GM12874 (cell line): ENCODE measurements around the gene OR4D10.

Experiments used
- TF ChIP-seq, protein P1 (sequence below): IDR thresholded peaks from 2 replicates; pipeline ENCODE4 v1.5.1; 2011; ENCODE audit warnings: low read depth, mild to moderate bottlenecking, control low read depth, low read length, moderate library complexity; ENCODE audit not compliant: insufficient read depth

Gene OR4D10

DNA sequence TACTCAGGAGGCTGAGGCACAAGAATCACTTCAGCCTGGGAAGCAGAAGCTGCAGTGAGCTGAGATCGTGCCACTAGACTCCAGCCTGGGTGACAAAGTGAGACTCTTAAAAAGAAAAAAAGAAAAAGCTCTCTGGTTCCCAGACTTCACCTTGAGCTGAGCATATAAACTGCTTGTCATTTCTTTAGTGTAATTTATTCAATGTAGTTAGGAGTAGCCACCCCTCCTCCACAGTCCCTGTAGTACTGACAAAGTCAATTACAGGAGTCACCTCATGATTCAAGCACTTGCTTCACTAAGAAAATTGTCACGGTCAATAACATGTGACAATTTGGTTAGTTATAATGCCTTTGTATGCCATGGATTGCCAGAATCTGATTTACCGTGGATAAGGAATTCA lies 7.2 kb downstream of the OR4D10 start:
- TF ChIP-seq, protein P1, sequence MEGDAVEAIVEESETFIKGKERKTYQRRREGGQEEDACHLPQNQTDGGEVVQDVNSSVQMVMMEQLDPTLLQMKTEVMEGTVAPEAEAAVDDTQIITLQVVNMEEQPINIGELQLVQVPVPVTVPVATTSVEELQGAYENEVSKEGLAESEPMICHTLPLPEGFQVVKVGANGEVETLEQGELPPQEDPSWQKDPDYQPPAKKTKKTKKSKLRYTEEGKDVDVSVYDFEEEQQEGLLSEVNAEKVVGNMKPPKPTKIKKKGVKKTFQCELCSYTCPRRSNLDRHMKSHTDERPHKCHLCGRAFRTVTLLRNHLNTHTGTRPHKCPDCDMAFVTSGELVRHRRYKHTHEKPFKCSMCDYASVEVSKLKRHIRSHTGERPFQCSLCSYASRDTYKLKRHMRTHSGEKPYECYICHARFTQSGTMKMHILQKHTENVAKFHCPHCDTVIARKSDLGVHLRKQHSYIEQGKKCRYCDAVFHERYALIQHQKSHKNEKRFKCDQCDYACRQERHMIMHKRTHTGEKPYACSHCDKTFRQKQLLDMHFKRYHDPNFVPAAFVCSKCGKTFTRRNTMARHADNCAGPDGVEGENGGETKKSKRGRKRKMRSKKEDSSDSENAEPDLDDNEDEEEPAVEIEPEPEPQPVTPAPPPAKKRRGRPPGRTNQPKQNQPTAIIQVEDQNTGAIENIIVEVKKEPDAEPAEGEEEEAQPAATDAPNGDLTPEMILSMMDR, result no peak

DNA sequence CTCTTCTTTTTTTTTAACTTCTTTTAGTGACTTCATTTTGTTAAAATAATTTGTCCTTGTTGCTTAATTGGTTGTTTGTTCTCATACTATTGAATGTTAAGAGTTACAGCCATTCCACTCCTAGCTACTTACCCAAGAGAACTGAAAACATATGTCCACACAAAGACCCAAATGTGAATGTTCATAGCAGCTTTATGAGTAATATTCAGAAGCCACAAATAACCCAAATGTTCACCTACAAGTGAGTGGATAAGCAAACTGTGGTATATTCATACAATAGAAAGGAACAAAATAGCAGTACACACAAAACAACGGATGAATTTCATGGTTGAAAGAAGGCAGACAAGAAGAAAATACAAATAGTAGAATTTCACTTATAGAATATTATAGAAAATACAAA lies 28.8 kb downstream of the OR4D10 start:
- TF ChIP-seq, protein P1, result no peak

DNA sequence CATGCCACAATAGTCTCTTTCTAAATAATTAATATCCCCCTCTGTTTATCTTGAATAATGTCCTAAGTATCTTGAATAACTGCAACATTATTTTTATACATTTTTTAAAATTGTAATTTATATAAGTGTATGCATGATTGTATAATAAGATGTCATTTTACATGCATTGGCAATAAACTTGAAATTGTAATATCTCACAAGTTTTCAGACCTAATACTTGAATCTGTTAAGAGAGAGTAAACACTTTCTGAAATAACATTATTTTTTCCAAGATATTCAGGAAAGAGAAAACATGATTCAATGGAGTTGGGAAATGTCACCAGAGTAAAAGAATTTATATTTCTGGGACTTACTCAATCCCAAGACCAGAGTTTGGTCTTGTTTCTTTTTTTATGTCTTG lies 30.2 kb downstream of the OR4D10 start, which contains the start of gene OR4D11:
Gene OR4D11 (plus strand): TSS at position 301 of the 400 bp plus-strand sequence. CDS start 0 bp downstream, at position 301.
- TF ChIP-seq, protein P1, result no peak

DNA sequence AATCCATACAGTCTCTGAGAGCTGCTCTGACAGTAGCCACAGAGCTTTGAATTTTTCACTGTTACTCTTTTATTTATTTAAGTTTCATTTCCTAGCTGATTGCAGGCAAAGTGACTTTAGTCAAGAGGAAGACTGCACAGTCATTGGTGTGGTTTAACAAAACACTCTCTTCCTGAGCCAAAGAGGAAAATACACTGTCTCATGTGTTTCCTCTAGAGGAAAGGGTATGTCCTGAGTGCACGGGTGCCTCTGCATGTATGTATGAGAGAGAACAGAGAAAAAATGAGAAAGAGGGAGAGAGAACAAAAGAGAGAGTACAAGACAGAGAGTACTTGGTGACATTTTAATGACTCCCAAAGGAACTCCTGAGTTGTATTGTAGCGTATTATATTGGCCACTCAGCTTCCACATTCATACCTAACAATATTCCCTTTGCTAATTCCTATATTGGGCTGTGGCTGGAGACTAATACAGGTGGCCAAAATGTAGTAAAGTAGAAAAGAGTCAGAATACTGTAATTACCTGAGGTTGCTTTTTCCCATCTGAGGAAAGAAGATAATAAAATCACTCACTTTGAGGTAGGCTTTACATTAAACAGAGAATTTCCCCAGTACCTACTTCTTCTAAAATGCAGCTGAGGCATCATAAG lies 38.0 kb downstream of the OR4D10 start, which contains the start of gene OR4D9:
Gene OR4D9 (plus strand): TSS at position 599 of the 649 bp plus-strand sequence. CDS start 3,374 bp downstream, outside the sequence.
- TF ChIP-seq, protein P1, result no peak

DNA sequence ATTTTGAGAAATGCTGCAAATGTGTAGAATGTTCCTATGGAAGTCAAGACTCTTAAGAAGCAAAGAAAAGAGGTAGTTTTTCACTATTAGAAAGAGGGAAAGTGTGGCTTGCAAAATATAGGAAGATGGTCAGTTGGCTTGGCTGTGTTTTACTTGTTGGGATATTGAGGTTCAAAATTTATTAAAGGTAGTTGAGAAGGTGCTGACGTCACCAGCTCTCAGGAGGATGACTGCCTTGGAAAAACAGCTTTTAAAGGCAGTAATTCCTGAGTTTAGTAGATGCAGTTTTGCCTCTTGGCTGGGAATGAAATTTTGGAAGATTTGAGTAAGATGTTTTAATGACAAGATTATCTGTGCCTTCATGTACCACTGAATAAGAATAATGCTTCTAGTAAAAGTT lies 38.6 kb downstream of the OR4D10 start:
- TF ChIP-seq, protein P1, result no peak

DNA sequence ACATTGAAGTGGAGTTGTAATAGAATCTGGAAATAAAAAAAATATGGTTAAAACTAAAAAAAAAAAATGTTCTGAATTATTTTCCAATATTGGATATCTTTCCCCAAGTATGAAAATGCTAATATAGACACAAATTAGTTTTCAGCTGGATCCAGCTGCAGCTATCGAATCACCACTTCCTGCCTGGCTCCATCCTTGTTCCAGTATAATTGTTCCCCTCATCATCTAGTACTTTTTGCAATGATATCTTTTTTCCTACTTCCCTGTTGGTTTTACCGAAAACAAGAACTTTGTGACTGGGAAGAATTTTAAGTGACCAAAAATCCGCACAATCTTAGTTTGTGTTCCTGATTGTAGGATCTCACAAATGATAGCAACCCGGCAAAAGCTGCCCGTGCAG lies 47.6 kb downstream of the OR4D10 start:
- TF ChIP-seq, protein P1, result no peak

DNA sequence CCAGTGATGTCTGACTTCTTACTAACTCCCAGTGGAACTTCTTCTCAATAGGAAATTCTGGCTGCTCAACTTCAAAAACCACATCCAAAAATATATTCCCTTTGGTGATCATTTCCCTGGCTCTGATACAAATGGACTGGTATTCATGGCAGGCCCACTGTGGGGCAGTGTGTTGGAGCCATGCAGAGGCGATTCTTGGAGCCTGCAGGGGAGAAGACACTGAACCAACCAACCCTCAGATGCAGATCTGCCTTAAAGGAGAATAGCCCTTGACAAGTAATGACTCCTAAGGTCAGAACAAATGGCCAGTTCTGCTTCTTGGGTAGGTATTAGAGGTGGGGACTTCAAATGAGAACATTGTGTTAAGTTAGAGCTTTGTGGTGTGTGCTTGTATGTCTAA lies 50.4 kb downstream of the OR4D10 start:
- TF ChIP-seq, protein P1, result no peak
